ENCODE data around the gene GJC3.

- TF ChIP-seq, protein P1, sequence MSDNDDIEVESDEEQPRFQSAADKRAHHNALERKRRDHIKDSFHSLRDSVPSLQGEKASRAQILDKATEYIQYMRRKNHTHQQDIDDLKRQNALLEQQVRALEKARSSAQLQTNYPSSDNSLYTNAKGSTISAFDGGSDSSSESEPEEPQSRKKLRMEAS (IDR thresholded peaks at IDR 0.05) = no peak
- no peak for TF ChIP-seq CEBPB (IDR thresholded peaks at IDR 0.05)
- TF ChIP-seq TCF12 (IDR thresholded peaks at IDR 0.05; ENCODE audit: low read depth) = no peak
- no peak for TF ChIP-seq REST (IDR thresholded peaks at IDR 0.05; ENCODE audit: low read depth)
- TF ChIP-seq TAF1 (IDR thresholded peaks at IDR 0.05; ENCODE audit: low read depth) = no peak
- TF ChIP-seq USF1 (IDR thresholded peaks at IDR 0.05) = no peak
- TF ChIP-seq CREB1 (IDR thresholded peaks at IDR 0.05; ENCODE audit: low read depth) = no peak
- TF ChIP-seq RAD21 (IDR thresholded peaks at IDR 0.05; ENCODE audit: low read depth) = no peak
- no peak for TF ChIP-seq NFIC (IDR thresholded peaks at IDR 0.05)
- no peak for TF ChIP-seq EP300 (IDR thresholded peaks at IDR 0.05; ENCODE audit: borderline replicate concordance)
- no peak for TF ChIP-seq TEAD4 (IDR thresholded peaks at IDR 0.05)
- TF ChIP-seq FOXM1 (IDR thresholded peaks at IDR 0.05; ENCODE audit: borderline replicate concordance, low read depth) = no peak
- no peak for TF ChIP-seq YY1 (IDR thresholded peaks at IDR 0.05; ENCODE audit: low read depth)
- TF ChIP-seq EGR1 (IDR thresholded peaks at IDR 0.05) = no peak
Observed at GRCh38 chr7:99901581-99901980, 27.8 kb downstream of the GJC3 start.
